Left cardiac atrium (tissue), 4 donors: ENCODE results near the gene EP400. TPM values are rescaled to one million over a fixed set of nuclear protein-coding genes. Genes with fewer than 3 reads are reported as not detected.

Source experiments
- ATAC-seq, 2 donors: fragments of 200-7000 bp; cut with Tn5 transposase; one replicate each; pipeline ENCODE4 v1.9.1; 2020; ENCODE audit warnings: mild to moderate bottlenecking in 2 of 2, moderate library complexity in 2 of 2
- DNase-seq: peaks from one replicate; pipeline ENCODE4 v3.0.0-alpha.2; 2020
- intact Hi-C, 2 donors: fragments of 100-400 bp; cut with DNase I; formaldehyde crosslinking; loops; one replicate each; pipeline versions ENCODE4 v1.14.1 to v1.15.1; 2022 to 2023
- total RNA-seq, 2 donors: library from RNA; stranded (reverse); fragmentation: NEBNext Ultra II Directional; extraction: Animal tissue kit (Norgen Biotek cat#: 25700); gene quantifications; one replicate each; pipeline ENCODE4 v1.2.1, GENCODE V29; 2021
- donor health status: DM: no; HTN: yes; CAD: no.
- donor health status: DM: no; HTN: yes; CAD: no; lungs with severe emphysema.
- donor health status: DM: yes; HTN: yes; CAD: no.
- donor health status: Dilated cardiomyopathy.

The EP400 gene
- total RNA-seq, 2 donors from 2014 or later: 15.7 to 21.1 TPM

DNA sequence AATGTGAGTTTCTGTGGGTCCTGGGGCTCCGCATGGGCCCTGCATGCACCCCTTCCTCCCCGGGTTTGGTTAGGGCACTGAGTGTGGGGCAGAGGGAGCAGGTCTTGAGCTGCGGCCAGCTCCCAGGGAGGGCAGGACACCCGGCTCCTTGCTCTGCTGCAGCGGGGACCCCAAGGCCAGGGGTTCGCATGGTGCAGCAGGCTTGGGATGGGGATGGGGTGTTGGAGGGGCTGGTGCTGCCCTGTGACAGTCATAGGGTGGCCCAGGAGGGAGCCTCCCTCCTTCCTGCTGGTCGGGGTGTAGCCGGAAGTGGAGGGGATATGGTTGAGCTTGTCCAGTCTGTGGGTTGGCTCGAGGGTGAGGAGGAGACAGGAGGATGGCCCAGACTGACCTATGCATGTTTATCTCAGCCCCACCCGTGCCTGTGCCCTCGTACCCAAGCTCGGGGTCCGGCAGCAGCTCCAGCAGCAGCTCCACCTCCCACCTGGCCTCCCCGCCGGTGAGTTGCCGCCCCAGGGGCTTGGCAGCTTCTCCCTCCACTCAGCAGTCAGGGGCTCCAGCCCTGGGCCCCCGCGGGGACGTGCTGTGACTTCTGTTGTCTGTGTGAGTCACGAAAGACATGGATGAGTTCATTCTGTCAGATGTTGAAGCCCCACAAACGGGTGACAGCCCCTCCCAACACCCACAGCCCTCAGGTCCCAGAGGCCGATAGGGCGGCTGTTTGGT lies 39.3 kb upstream of the EP400 start:
- DNase-seq (peak; percentile 13), ATAC-seq (no peak)
- intact Hi-C loops: no loop called here

DNA sequence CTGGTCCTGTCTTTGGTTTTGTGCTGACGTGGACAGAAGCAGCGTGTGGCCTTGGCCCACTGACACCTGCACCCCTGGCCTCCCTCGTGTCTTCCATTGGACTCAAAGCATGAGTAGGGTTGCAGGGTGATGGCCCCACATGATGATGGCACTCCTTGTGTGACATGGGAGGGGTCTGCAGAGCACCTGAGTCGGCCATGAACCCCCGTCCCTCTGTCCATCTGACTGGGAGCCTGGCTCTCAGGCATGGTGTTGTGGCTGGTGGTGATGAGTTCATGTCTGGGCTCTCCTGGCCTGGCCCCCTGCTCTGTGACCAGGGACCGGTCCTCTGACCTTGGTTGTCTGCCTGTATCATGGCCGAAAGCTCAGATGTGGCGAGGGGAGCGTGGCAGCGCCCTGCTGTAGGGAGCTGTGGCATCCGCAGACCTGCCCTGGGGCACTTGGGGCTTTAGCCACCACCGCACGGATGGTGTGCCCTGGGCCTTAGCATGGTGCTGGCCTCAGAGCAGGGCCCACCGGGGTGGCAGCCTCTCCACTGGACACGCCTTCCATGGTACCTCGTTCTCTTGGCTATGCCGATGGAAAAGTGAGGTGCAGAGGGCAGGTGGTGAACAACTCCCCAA lies 38.6 kb upstream of the EP400 start:
- intact Hi-C loops: no loop called here
- no peak for DNase-seq
- no peak for ATAC-seq

DNA sequence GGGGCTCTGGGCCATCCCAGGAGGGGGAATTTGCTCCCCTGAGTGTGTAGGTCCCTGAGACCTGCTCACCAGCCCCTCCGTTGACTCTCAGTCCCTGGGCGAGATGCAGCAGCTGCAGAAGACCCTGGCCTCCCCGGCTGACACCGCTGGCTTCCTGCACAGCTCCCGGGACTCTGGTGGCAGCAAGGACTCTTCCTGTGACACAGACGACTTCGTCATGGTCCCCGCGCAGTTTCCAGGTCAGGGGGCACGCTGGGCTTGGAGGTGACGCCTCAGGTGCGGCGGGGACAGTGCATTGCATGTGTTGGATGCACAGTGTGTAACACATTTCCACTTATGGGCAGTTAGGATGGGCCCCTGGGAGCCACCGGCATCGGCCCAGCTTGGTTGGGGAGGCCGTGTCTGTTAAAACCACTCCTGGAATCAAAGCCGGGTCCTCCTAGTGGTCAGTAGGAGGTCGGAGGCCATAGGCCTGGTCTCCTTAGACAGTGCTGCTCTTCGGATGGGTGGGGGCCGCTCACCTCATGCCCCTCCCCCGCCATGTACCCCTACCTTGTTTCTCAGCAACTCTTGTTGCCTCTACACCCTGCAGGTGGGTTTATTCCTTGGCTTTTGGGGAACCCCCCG lies 37.8 kb upstream of the EP400 start:
- ATAC-seq: peak in 1 of 2 donors; percentile 1
- DNase-seq: peak; percentile 21
- intact Hi-C loops: no loop called here

DNA sequence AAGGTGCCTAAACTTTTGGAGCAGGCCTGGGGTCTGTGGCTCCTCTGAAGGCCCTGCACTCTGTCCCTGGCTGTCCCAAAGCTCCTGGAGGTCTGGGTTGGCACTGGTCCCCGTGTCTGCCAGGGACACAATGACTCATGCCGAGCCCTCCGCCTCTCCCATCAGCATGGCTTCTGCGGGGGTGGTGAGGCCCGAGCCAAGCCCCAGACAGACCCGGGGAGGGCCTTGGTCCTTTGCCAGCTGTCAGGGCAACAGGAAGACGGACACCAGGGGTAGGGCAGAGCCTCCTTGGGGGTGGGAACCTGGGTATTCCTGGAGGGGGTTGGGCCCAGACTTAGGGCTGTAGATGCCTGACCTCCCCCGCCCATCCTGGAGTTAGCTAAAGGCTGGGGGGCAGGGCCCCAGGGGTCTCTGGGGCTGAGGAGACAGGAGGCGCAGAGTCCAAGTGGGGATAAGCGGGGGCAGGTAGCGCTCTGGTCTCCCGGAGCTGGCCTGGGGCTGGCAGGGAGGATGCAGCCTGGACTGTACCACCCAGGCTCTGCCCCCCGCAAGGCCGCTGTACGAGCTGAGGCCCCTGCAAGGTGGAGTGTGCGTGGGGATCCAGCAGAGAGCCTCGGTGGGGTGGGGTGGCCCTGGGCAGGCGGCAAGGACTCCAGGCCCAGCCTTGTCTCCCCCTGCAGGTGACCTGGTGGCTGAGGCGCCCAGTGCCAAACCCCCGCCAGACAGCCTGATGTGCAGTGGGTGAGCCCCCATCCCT lies 37.0 kb upstream of the EP400 start:
- ATAC-seq (peak; percentile 79 to 88), DNase-seq (peak; percentile 96)
- intact Hi-C loops: no loop called here

DNA sequence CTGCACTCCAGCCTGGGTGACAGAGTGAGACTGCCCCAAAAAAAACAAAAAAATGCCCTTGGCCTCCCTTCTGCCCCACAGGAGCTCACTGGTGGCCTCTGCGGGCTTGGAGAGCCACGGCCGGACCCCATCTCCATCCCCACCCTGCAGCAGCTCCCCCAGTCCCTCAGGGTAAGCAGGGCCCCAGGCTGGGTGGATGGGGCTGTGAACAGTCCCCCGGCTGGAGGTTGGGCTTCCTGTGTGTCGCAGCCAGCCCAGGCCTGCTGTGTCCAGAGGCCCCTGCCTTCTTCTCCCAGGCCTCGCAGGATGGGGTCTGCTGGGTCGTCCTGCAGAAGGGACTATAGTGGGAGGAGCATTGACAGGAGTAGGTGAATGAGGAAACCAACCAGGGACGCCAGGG lies 36.1 kb upstream of the EP400 start:
- ATAC-seq (no peak), DNase-seq (no peak)
- intact Hi-C loops: no loop called here

DNA sequence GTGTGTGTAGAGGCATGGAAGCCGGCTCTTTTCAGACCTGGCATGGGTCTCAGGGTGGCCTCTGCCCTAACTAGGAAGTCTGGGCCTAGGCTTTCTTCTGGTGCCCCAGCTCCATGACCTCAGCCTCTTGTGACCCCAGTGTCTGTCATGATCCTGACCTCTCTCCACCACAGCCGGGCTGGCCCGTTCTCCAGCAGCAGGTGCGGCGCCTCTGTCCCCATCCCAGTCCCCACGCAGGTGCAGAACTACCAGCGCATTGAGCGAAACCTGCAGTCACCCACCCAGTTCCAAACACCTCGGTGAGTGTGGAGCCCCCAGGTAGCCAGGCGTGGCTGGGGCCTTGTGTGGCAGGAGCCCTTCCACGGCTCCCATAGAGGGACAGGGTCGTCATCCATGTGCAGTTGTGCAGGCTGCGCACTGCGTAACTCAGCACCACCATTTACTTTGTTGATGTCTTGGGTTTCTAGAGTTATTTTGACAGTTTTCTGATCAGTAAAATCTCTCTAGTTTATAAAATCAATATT lies 35.5 kb upstream of the EP400 start:
- intact Hi-C loops: no loop called here
- no peak for ATAC-seq
- DNase-seq: no peak

DNA sequence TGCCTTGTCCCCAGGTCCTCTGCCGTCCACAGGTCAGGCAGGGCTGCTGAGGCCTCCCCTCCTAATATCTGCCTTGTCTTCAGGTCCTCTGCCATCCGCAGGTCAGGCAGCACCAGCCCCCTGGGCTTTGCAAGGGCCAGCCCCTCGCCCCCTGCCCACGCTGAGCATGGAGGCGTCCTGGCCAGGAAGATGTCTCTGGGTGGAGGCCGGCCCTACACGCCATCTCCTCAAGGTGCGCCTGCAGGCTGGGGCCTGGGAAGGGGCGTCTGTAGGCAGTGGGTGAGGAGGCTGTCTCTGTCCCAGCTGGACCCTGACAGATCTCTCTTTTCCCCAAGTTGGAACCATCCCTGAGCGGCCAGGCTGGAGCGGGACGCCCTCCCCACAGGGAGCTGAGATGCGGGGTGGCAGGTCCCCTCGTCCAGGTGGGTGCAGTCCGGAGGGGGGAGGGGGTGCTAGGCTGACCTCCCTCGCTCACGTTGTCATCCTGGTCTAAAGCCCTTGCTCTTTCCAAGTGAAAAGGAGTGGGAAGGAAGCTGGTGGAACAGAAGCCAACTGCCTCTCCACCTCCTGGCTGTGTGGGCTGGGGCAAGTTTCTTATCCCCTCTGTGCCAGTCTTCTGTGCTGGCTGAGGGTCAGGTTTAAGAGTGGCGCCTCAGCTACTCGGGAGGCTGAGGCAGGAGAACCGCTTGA lies 34.6 kb upstream of the EP400 start:
- intact Hi-C loops: no loop called here
- DNase-seq (no peak), ATAC-seq (no peak)

DNA sequence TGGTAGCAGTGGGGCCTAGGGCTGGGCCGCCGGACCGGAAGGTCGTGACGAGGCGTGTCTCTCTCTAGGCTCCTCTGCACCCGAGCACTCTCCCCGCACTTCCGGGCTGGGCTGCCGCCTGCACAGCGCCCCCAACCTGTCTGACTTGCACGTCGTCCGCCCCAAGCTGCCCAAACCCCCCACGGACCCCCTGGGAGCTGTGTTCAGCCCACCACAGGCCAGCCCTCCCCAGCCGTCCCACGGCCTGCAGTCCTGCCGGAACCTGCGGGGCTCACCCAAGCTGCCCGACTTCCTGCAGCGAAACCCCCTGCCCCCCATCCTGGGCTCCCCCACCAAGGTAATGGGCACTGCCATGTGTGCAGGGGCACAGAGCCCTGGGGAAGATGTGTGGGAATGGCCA lies 33.9 kb upstream of the EP400 start:
- ATAC-seq: no peak
- intact Hi-C loops: no loop called here
- DNase-seq: no peak

DNA sequence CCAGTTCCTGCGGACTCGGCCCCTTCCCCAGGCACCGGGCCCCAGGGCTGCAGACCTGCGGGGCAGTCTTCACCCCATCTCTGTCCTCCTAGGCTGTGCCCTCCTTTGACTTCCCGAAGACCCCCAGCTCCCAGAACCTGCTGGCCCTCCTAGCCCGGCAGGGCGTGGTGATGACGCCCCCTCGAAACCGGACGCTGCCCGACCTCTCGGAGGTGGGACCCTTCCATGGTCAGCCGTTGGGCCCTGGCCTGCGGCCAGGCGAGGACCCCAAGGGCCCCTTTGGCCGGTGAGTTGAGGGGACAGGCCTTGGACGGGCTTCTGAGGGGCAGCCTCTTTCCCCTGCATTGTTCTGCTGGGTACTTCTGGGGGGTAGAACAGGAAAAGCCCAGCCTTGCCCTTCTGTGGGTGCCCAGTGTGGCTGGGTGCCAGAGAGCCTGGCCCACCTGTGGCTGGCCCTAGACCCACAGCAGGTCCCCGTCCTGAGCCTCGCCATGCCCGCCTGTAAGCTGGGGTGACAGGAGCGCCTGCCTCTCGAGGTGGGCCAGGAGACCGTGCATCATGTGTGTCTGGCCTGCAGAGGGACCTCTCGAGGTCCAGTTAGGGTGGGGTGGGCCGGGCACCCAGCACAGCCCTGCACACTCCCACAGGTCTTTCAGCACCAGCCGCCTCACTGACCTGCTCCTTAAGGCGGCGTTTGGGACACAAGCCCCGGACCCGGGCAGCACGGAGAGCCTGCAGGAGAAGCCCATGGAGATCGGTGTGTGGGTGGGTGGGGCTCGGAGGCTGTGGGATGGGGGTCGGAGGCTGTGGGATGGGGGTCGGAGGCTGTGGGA lies 33.2 kb upstream of the EP400 start:
- intact Hi-C loops: no loop called here
- ATAC-seq (no peak), DNase-seq (peak; percentile 17)

DNA sequence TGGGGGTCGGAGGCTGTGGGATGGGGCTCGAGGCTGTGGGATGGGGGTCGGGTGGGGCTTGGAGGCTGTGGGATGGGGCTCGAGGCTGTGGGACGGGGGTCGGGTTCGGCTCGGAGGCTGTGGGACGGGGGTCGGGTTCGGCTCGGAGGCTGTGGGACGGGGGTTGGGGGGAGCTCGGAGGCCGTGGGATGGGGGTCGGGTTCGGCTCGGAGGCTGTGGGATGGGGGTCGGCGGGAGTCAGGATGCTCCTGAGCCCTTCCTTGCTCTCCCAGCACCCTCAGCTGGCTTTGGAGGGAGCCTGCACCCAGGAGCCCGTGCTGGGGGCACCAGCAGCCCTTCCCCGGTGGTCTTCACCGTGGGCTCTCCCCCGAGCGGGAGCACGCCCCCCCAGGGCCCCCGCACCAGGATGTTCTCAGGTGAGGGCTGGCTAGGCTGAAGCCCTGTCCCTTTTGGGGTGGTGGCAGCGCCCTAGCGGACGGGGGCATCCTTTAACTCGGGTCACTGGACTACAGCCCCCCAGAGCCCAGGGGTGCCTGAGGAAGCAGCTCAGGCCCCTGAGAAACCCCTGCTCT lies 32.5 kb upstream of the EP400 start:
- intact Hi-C loops: no loop called here
- ATAC-seq: no peak
- DNase-seq: peak; percentile 15

DNA sequence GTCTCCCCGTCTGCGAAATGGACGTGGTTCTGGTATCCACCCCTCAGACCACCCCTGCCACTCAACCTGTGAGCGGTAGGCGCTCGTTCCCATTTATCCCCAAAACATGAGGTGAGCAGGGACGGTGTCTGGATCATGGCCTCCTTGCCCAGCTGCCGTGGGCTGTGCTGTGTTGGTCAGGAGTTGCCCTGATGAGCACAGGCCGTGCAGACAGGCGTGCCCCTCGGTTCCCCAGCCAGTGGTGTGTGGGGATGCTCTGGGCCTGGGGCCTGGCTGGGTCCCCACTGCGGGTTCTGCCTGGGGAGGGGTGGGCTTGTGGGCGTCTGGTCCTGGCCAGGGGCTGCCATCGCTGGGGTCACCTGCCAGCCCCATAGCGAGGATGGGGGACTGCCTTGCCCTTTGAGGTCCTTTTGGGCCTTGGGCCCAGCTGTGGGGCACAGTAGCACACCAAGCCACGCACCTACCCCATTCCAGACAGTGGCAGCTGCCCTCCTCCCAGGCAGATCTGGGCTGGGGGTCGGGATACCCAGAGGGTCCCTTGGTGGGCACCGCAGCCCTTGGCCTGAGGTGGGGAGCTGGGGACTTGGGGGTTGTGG lies 31.9 kb upstream of the EP400 start:
- no peak for ATAC-seq
- peak; percentile 12 for DNase-seq
- intact Hi-C loops: no loop called here

DNA sequence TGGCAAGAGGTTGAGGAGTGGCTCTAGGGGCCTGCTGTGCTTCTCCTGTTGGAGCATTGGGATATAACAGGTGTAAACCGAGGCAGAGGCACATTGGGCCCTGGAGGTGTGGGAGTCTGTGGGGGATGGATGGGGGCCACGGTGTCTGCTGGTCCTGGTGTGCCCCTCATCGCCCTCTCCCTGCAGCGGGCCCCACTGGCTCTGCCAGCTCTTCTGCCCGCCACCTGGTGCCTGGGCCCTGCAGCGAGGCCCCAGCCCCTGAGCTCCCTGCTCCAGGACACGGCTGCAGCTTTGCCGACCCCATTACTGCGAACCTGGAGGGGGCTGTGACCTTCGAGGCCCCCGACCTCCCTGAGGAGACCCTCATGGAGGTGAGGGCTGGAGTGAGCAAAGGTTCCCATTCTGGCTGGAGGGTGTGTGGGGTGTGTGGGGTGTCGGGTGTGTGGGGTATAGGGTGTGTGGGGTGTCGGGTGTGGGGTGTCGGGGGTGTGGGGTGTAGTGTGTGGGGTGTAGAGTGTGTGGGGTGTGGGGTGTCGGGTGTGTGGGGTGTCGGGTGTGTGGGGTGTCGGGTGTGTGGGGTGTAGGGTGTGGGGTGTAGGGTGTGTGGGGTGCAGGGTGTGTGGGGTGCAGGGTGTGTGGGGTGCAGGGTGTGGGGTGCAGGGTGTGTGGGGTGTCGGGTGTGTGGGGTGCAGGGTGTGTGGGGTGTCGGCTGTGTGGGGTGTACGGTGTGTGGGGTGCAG lies 31.3 kb upstream of the EP400 start:
- peak; percentile 18 for DNase-seq
- intact Hi-C loops: no loop called here
- ATAC-seq: peak in 1 of 2 donors; percentile 29

DNA sequence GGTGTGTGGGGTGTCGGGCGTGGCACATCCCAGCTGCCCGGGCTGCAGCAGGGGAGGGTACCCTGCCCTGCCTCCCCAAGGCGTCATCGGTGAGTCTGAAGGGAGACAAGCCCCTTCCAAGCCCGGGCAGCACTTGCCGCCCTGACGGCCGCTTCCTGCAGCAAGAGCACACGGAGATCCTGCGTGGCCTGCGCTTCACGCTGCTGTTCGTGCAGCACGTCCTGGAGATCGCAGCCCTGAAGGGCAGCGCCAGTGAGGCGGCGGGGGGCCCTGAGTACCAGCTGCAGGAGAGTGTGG lies 30.7 kb upstream of the EP400 start:
- ATAC-seq (no peak), DNase-seq (peak; percentile 16)
- intact Hi-C loops: no loop called here

DNA sequence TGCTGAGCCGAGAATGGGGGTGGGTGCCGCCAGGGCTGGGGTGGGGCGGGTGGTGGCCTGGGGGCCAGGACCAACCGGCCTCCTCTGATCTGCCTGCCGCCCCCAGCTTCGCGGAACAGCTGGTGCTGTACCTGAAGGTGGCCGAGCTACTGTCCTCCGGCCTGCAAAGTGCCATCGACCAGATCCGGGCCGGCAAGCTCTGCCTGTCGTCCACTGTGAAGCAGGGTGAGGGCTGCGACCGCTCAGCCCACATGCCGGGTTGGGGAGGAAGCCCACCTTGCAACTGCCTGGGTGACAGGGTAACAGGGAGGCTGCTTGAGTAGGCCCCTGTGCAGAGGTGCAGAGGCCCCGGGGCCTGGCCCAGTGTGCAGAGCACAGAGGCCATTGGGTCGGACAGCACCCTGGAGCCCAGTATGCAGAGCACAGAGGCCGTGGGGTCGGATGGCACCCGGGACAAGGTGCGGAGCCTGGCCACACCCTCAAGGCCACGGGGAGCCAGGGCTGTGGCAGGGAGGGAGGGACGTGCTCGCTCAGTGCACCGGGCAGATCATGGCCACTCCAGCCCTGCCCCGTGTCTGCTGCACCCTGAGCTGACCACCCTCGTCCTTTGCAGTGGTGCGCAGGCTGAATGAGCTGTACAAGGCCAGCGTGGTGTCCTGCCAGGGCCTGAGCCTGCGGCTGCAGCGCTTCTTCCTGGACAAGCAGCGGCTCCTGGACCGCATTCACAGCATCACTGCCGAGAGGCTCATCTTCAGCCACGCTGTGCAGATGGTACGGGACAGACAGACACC lies 30.2 kb upstream of the EP400 start:
- ATAC-seq: no peak
- peak; percentile 18 for DNase-seq
- intact Hi-C loops: no loop called here

DNA sequence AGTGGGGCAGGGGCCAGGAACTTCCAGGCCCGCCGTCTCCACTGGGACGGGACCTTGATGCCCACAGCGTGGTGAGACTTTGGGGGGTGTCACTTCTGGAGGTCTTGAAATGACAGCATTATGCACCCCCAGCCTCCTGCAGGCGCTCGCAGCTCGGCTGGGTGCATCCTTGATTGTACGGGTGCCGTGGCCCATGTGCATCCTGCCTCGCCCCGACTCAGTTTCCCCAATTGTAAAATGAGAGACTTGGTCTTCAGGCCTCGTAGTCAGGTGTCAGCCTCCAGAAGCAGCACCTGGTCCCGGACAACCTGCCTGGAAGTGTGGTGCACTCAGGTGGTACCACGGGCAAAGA lies 29.6 kb upstream of the EP400 start:
- DNase-seq (no peak), ATAC-seq (no peak)
- intact Hi-C loops: no loop called here
